ENCODE data around the gene MIAT. TPM values are rescaled to one million over a fixed set of nuclear protein-coding genes. Genes with fewer than 3 reads are reported as not detected.
"Not testable (repeated sequence)": the region's sequence is repeated elsewhere in the genome, so short reads cannot be mapped to it uniquely, and the experiment has no call there.

Gene MIAT
- total RNA-seq, 2 donors from 2014 or later = 0.50 to 0.80 TPM

GRCh38 chr22:26610996-26611395 is 46.4 kb upstream of the MIAT start:
- no peaks in the 10 kb centered on the region for H3K36me3 ChIP-seq
- intact Hi-C loops (cut with DNase I) = no loop called here
- H3K4me3 ChIP-seq = no peak overlapping the region
- no peak overlapping the region for H3K27ac ChIP-seq
- H3K9me3 ChIP-seq = no peaks in the 10 kb centered on the region
- DNase-seq (ENCODE audit: low spot score) = no peak
- TF ChIP-seq, protein P1, sequence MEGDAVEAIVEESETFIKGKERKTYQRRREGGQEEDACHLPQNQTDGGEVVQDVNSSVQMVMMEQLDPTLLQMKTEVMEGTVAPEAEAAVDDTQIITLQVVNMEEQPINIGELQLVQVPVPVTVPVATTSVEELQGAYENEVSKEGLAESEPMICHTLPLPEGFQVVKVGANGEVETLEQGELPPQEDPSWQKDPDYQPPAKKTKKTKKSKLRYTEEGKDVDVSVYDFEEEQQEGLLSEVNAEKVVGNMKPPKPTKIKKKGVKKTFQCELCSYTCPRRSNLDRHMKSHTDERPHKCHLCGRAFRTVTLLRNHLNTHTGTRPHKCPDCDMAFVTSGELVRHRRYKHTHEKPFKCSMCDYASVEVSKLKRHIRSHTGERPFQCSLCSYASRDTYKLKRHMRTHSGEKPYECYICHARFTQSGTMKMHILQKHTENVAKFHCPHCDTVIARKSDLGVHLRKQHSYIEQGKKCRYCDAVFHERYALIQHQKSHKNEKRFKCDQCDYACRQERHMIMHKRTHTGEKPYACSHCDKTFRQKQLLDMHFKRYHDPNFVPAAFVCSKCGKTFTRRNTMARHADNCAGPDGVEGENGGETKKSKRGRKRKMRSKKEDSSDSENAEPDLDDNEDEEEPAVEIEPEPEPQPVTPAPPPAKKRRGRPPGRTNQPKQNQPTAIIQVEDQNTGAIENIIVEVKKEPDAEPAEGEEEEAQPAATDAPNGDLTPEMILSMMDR (IDR thresholded peaks at IDR 0.05) = no peak
- TF ChIP-seq POLR2AphosphoS5 (IDR thresholded peaks at IDR 0.05) = no peak
- 76% methylated on average over 2 of the region's 2 CpGs for WGBS
- H3K4me1 ChIP-seq (replicated peaks) = no peaks in the 10 kb centered on the region
- no peaks in the 10 kb centered on the region for H3K27me3 ChIP-seq (replicated peaks; ENCODE audit: insufficient read depth)

DNA sequence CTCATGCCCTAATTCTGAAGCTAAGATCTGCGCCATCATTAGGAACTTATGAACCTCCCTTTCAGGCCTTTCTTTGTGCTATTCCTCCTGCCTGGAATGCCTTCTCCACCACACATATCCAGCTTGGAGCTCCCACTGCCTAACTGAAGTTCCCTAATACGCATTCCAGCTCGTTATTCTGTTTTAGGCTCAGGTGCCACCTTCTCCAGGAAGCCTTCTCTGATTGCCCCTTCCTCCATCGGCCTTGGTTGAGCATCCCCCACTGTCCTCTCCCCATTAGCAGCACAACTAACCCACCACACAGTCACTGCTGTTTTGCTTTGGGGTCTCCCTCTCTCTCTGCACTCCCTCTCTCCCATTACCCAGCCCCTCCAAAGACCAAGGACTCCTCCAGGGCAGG is 44.7 kb upstream of the MIAT start:
- intact Hi-C loops (cut with DNase I) = no loop called here
- no peaks in the 10 kb centered on the region for H3K36me3 ChIP-seq
- WGBS = 88% methylated on average over 4 of the region's 4 CpGs

GRCh38 chr22:26613753-26614152 is 43.6 kb upstream of the MIAT start:
- 21% methylated on average over 10 of the region's 10 CpGs for WGBS
- not testable (repeated sequence) for H3K27me3 ChIP-seq (replicated peaks; ENCODE audit: insufficient read depth)

More for the DNA sequence above, 44.7 kb upstream of the MIAT start:
- Histone ChIP-seq H3K9me3 (no peaks in the 10 kb centered on the region), H3K4me3 (no peak overlapping the region), H3K27me3 (replicated peaks; ENCODE audit: insufficient read depth) (no peaks in the 10 kb centered on the region), H3K27ac (no peak overlapping the region), H3K4me1 (replicated peaks) (no peaks in the 10 kb centered on the region)
- TF ChIP-seq POLR2AphosphoS5 (IDR thresholded peaks at IDR 0.05) = no peak
- TF ChIP-seq, protein P1 (IDR thresholded peaks at IDR 0.05) = no peak
- TF ChIP-seq POLR2A (IDR thresholded peaks at IDR 0.05) = no peak
- no peak for DNase-seq (ENCODE audit: low spot score)

DNA sequence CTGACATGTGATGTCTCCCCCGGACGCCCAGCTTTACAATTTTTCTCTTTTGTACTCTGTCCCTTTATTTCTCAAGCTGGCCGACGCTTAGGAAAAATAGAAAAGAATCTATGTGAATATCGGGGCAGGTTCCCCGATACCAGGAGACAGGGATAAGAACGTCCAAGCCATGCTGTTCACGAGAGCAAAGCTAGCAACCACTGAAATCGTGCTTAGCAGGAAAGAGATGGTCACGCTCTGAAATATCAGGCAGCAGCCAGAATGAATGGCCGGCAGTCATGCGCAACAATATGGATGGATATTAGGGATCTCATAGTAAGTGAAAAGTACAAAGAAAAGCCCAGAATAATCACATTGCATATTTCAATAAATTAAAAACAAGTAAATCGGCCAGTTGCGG is 43.1 kb upstream of the MIAT start:
- no peak for TF ChIP-seq POLR2A (IDR thresholded peaks at IDR 0.05)
- TF ChIP-seq, protein P1 (IDR thresholded peaks at IDR 0.05) = no peak
- no peak for TF ChIP-seq POLR2AphosphoS5 (IDR thresholded peaks at IDR 0.05)
- intact Hi-C loops (cut with DNase I) = no loop called here
- DNase-seq (ENCODE audit: low spot score) = no peak
- H3K27ac ChIP-seq = no peak overlapping the region
- no peak overlapping the region for H3K4me3 ChIP-seq
- WGBS = 48% methylated on average over 14 of the region's 14 CpGs
- H3K4me1 ChIP-seq (replicated peaks) = no peaks in the 10 kb centered on the region
- no peaks in the 10 kb centered on the region for H3K9me3 ChIP-seq
- H3K27me3 ChIP-seq (replicated peaks; ENCODE audit: insufficient read depth) = no peaks in the 10 kb centered on the region
- no peaks in the 10 kb centered on the region for H3K36me3 ChIP-seq

More at GRCh38 chr22:26613753-26614152, 43.6 kb upstream of the MIAT start:
- intact Hi-C loops (cut with DNase I); H3K4me1 ChIP-seq (replicated peaks); H3K9me3 ChIP-seq; DNase-seq (ENCODE audit: low spot score); H3K36me3 ChIP-seq; H3K27ac ChIP-seq; H3K4me3 ChIP-seq: not testable (repeated sequence)

DNA sequence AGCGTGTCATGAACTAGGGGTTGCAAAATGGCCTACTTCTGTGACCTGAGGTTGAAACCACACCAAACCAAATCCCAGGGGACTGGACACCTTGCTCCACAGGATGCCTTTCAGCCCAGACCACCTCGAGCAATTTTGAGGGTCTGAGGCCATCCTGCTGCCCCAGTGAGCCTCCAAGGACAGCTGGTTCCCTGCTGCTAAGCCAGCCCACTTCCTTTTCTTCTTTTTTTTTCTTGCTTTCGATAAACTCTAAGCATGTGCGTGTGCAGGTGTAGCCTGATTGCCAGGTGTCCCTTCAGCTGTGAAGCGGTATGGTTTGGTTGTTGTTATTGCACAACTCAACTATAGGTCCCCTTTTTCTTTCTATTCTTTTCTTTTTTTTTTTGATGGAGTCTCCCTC is 42.2 kb upstream of the MIAT start:
- H3K9me3 ChIP-seq = no peaks in the 10 kb centered on the region
- 56% methylated on average over 5 of the region's 5 CpGs for WGBS
- no peaks in the 10 kb centered on the region for H3K4me1 ChIP-seq (replicated peaks)
- TF ChIP-seq, protein P1 (IDR thresholded peaks at IDR 0.05) = no peak
- TF ChIP-seq POLR2AphosphoS5 (IDR thresholded peaks at IDR 0.05) (no peak), POLR2A (IDR thresholded peaks at IDR 0.05) (no peak)
- intact Hi-C loops (cut with DNase I) = no loop called here
- H3K4me3 ChIP-seq = no peak overlapping the region
- no peaks in the 10 kb centered on the region for H3K36me3 ChIP-seq
- H3K27me3 ChIP-seq (replicated peaks; ENCODE audit: insufficient read depth) = no peaks in the 10 kb centered on the region
- H3K27ac ChIP-seq = no peak overlapping the region
- no peak for DNase-seq (ENCODE audit: low spot score)
